Smooth muscle cell (in vitro differentiated cells): ENCODE results near the gene RASGRP3. TPM values are rescaled to one million over a fixed set of nuclear protein-coding genes. Genes with fewer than 3 reads are reported as not detected.

Source experiments
- DNase-seq: peaks from one replicate; lab custom pipeline; 2025; ENCODE audit not compliant: unreplicated experiment; lab: John Stamatoyannopoulos, UW
- H2AFZ ChIP-seq: fragments of 200-600 bp; sonication (generic); 2 replicates; pipeline ENCODE4 v1.6.0; 2016; ENCODE audit warnings: antibody characterized with exemption, low read depth, mild to moderate bottlenecking
- H3F3A ChIP-seq: fragments of 200-600 bp; sonication (generic); 2 replicates; pipeline ENCODE4 v1.6.0; 2017; ENCODE audit warnings: antibody characterized with exemption, low read depth
- H3K27ac ChIP-seq: fragments of 200-600 bp; sonication (generic); 2 replicates; pipeline ENCODE4 v1.5.1; 2016; ENCODE audit warnings: low read depth, mild to moderate bottlenecking
- H3K27me3 ChIP-seq: fragments of 200-600 bp; sonication (generic); 2 replicates; pipeline ENCODE4 v1.6.1; 2016; ENCODE audit warnings: low read depth, mild to moderate bottlenecking
- H3K36me3 ChIP-seq: fragments of 200-600 bp; sonication (generic); 2 replicates; pipeline ENCODE4 v1.5.1; 2016; ENCODE audit warnings: low read depth
- H3K4me1 ChIP-seq: fragments of 200-600 bp; sonication (generic); 2 replicates; pipeline ENCODE4 v1.5.1; 2016; ENCODE audit warnings: low read depth
- H3K4me2 ChIP-seq: fragments of 200-600 bp; sonication (generic); 2 replicates; pipeline ENCODE4 v1.6.0; 2016; ENCODE audit warnings: mild to moderate bottlenecking
- H3K4me3 ChIP-seq: fragments of 200-600 bp; sonication (generic); 2 replicates; pipeline ENCODE4 v1.5.1; 2016; ENCODE audit warnings: mild to moderate bottlenecking
- H3K79me2 ChIP-seq: fragments of 200-600 bp; sonication (generic); 2 replicates; pipeline ENCODE4 v1.6.0; 2016; ENCODE audit warnings: low read depth, mild to moderate bottlenecking
- H3K9ac ChIP-seq: fragments of 200-600 bp; sonication (generic); 2 replicates; pipeline ENCODE4 v1.6.0; 2016; ENCODE audit warnings: low read depth
- H3K9me3 ChIP-seq: fragments of 200-600 bp; sonication (generic); replicated peaks from 2 replicates; pipeline ENCODE4 v1.5.1; 2016; ENCODE audit warnings: low read depth
- H4K20me1 ChIP-seq: fragments of 200-600 bp; sonication (generic); 2 replicates; pipeline ENCODE4 v1.6.0; 2016; ENCODE audit warnings: low read depth
- WGBS: methylation state at CpG from one replicate; pipeline ENCODE4 v1.1.7; 2016; ENCODE audit warnings: low lambda C conversion rate; 5-methylcytosine and 5-hydroxymethylcytosine counted together
- polyA plus RNA-seq: library from polyadenylated mRNA; unstranded; fragments of >200 nt; fragmentation: Nextera tagmentation; extraction: Ambion mirVana; gene quantifications from 2 replicates; pipeline ENCODE4 v1.2.1, GENCODE V29; 2016
- total RNA-seq: library from RNA; depleted of rRNA; stranded (reverse); fragments of >200 nt; gene quantifications from 2 replicates; pipeline ENCODE4 v1.2.3, GENCODE V29; 2014
- TF ChIP-seq, protein P1 (sequence below): fragments of 200-600 bp; sonication (generic); IDR thresholded peaks from 2 replicates; pipeline ENCODE4 v1.5.1; 2017; ENCODE audit warnings: borderline replicate concordance, mild to moderate bottlenecking, antibody characterized with exemption; ENCODE audit not compliant: insufficient read depth, poor library complexity, severe bottlenecking

RASGRP3 gene
- total and polyA plus RNA-seq, 2 experiments from 2014 or later = 0.10 to 0.31 TPM

- WGBS = 94% methylated on average over 3 of the region's 3 CpGs
- peaks cover 62% of the 10 kb centered on the region for H4K20me1 ChIP-seq
- DNase-seq = no peak
Measured at GRCh38 chr2:33595385-33595784, 118.9 kb downstream of the RASGRP3 start.

DNA sequence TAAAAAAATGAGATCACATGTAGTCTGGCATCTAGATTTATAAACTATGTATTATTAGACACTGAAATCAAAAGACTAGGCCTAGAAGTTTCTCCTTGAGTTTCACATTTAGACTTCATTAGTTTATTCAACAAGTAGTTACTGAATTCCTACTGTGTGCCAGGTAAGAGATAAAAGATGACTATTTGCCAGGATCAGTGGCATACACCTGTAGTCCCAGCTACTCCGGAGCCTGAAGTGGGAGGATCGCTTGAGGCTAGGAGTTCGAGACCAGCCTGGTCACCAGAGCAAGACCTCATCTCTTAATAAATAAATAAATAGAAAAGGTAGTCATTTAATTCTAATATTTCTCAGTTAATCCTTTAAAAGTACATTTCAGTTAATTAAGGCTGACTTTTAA is 120.6 kb downstream of the RASGRP3 start:
- peak overlapping the region; percentile 91 for H3K4me2 ChIP-seq
- H3K9me3 ChIP-seq = no peaks in the 10 kb centered on the region
- WGBS = 77% methylated on average over 3 of the region's 3 CpGs
- H2AFZ ChIP-seq = no peak overlapping the region
- peaks cover 9% of the 10 kb centered on the region for H3K36me3 ChIP-seq
- no peaks in the 10 kb centered on the region for H3K27me3 ChIP-seq
- H3K79me2 ChIP-seq = peaks cover 66% of the 10 kb centered on the region
- no peaks in the 10 kb centered on the region for H3F3A ChIP-seq
- no peak overlapping the region for H3K27ac ChIP-seq
- H3K4me1 ChIP-seq = peaks cover 16% of the 10 kb centered on the region
- H3K4me3 ChIP-seq = peak overlapping the region; percentile 75
- peaks cover 47% of the 10 kb centered on the region for H4K20me1 ChIP-seq
- TF ChIP-seq, protein P1, sequence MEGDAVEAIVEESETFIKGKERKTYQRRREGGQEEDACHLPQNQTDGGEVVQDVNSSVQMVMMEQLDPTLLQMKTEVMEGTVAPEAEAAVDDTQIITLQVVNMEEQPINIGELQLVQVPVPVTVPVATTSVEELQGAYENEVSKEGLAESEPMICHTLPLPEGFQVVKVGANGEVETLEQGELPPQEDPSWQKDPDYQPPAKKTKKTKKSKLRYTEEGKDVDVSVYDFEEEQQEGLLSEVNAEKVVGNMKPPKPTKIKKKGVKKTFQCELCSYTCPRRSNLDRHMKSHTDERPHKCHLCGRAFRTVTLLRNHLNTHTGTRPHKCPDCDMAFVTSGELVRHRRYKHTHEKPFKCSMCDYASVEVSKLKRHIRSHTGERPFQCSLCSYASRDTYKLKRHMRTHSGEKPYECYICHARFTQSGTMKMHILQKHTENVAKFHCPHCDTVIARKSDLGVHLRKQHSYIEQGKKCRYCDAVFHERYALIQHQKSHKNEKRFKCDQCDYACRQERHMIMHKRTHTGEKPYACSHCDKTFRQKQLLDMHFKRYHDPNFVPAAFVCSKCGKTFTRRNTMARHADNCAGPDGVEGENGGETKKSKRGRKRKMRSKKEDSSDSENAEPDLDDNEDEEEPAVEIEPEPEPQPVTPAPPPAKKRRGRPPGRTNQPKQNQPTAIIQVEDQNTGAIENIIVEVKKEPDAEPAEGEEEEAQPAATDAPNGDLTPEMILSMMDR = no peak
- peak overlapping the region; percentile 93 for H3K9ac ChIP-seq
- DNase-seq = no peak

More at GRCh38 chr2:33595385-33595784, 118.9 kb downstream of the RASGRP3 start:
- no peak overlapping the region for H3K4me2 ChIP-seq
- H3K4me1 ChIP-seq = peaks cover 16% of the 10 kb centered on the region
- TF ChIP-seq, protein P1 = no peak
- H2AFZ ChIP-seq = no peak overlapping the region
- H3K79me2 ChIP-seq = peaks cover 76% of the 10 kb centered on the region
- no peaks in the 10 kb centered on the region for H3K27me3 ChIP-seq
- no peak overlapping the region for H3K27ac ChIP-seq
- no peak overlapping the region for H3K9ac ChIP-seq
- H3K9me3 ChIP-seq = no peaks in the 10 kb centered on the region
- no peaks in the 10 kb centered on the region for H3F3A ChIP-seq
- no peak overlapping the region for H3K4me3 ChIP-seq
- H3K36me3 ChIP-seq = peaks cover 22% of the 10 kb centered on the region

GRCh38 chr2:33598561-33599174 is 122.2 kb downstream of the RASGRP3 start:
- no peaks in the 10 kb centered on the region for H3K27me3 ChIP-seq
- TF ChIP-seq, protein P1 = no peak
- peak overlapping the region; percentile 76 for H3K27ac ChIP-seq
- H3F3A ChIP-seq = no peaks in the 10 kb centered on the region
- H4K20me1 ChIP-seq = peaks cover 33% of the 10 kb centered on the region
- peaks cover 16% of the 10 kb centered on the region for H3K4me1 ChIP-seq
- peak; percentile 25 for DNase-seq
- H3K9me3 ChIP-seq = no peaks in the 10 kb centered on the region
- WGBS = 1% methylated on average over 20 of the region's 23 CpGs
- H3K9ac ChIP-seq = peak overlapping the region; percentile 93
- peaks cover 50% of the 10 kb centered on the region for H3K79me2 ChIP-seq
- peaks cover 4% of the 10 kb centered on the region for H3K36me3 ChIP-seq
- H2AFZ ChIP-seq = peak overlapping the region; percentile 61
- H3K4me2 ChIP-seq = peak overlapping the region; percentile 91
- peak overlapping the region; percentile 75 for H3K4me3 ChIP-seq
